Stimulated activated CD8-positive, alpha-beta memory T cell treated with anti-CD3 and anti-CD28 coated beads, Interleukin-4, amount 100 ng/mL, for 1 hour (primary cell): ENCODE data around the gene METTL1.
"Not testable (repeated sequence)": the region's sequence is repeated elsewhere in the genome, so short reads cannot be mapped to it uniquely, and the experiment has no call there.

Experiments used
- DNase-seq, 2 donors: peaks; one replicate each; pipeline ENCODE4 v3.0.0-alpha.2; 2020; ENCODE audit warnings: low read depth in 2 of 2, low spot score in 1 of 2

Gene METTL1

DNA sequence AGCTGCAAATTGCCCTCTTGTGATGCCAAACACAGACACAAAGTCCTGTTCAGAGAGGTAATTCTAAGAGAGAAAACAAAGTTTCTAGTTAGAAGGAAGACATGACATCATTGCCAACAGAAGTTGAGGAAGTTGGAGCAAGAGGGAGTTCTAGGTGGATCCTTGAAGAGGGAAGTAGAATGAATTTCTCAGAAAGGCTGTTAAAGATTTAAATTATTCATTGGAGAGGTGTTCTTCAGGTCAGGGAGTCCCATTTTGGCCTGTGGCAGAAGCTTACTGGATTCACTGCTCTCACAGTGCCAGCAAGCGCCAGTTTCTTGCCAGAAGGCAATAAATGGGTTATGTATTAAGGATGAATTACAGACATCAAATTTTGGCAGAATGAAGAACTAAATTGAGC, 26.0 kb upstream of the METTL1 start:
- no peak for DNase-seq

DNA sequence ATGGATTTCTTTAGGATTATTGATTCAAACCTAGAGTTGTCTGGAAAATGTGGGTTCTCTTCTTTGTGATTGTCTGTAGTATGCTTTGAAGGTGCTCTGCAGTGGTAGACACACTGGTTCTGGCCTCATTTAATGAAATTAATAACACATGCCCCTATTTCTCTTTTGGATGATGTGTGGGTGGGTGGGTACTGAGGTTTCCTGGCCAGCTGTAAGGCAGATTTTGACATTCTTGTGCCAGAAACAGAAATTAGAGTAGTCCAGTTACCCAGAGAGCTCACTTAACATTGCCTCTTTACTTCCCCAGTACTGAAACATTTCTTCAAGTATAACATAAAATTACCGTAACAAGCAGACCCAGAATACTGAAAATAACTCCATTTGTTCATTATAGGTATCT, 25.1 kb upstream of the METTL1 start:
- DNase-seq: no peak

DNA sequence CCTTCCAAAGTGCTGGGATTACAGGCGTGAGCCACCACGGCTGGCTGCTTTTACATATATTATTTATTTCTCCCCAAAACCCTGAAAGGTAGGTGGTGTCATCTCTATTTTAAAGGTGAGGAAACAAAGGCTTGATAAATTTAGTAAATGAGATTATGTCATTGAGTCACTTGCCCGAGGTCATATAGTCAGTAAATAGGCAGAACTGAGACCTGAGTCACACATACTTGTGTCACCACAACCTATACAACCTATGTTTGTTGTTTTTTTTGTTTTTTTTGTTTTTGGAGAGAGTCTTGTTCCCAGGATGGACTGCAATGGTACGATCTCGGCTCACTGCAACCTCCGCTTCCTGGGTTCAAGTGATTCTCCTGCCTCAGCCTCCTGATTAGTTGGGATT, 23.4 kb upstream of the METTL1 start:
- DNase-seq: no peak

DNA sequence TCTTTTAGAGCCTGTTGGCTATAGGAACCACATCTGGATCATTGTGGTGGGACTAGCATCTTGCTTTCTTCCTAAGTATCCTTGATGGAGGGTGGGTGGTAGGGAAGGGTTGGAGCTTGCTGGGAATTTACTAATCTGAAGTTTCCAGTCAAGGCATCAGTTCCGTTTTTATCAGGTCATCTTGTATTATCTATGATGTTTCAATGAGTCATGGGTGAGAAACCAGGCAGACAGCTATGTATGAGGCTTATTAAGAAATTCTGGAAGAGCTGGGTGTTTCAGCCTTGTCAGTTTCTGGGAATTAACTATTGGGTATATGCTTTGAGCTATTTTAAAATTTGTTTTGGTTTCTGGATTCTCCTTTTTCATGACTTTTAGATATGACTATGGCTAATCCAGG, 22.0 kb upstream of the METTL1 start:
- no peak for DNase-seq

DNA sequence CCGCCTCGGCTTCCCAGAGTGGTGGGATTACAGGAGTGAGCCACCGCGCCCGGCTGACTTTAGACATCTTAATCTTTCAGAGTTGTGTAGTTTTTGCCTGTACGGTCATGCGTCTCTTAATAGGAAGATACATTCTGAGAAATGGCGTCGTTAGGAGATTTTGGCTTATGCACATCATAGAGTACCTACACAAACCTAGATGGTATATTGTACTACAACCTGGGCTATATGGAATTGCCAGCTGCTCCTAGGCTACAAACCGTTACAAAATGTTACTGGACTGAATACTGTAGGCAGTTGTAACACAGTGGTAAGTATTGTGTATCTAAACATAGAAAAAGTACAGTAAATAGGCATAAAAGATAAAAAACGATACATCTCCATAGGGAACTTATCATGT, 12.0 kb upstream of the METTL1 start:
- DNase-seq: no peak

DNA sequence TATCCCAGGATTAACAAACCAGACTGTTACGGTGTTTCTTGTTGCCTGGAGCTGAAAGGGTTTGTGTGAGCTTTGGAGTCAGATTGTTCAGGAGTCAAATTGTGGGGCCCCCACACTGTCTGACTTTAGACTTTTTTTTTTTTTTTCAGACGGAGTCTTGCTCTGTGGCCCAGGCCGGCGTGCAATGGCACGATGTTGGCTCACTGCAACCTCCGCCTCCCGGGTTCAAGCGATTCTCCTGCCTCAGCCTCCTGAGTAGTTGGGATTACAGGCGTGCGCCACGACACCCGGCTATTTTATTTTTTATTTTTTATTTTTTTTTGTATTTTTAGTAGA, 11.5 kb upstream of the METTL1 start:
- DNase-seq: no peak

DNA sequence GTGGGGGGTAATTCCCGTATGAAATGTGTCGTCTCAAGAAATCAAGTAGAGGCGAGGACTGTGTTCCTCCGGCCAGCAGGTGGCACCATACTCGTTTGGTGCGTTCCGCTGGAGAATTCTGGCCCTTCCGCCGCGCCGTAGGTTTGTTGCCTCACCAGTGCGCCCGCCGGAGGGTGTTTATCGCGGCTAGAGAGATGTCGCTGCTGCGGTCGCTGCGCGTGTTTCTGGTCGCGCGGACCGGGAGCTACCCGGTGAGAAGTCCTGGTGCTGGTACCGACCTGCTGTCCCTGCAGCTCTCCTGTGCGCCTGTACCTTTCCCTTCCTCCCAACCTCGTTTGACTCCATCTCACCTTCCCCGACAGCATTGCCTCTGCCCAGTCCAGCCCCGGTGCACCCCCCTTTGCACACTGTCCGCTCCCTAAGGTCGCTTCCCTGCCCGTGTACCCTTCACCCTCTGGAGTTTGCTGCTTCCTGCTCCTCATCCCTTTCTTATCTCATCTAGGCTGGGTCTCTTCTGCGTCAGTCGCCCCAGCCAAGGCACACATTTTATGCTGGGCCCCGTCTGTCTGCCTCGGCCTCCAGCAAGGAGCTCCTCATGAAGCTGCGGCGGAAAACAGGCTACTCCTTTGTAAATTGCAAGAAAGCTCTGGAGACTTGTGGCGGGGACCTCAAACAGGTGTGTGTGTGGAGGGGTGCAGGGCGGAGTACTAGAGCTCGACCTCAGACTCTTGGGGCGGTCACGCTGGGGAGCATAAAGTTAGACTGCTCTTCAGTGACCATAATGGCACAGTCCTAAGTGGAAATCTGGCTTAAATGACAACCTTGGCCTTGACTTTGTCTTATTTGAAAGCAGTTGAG, 10.9 kb upstream of the METTL1 start, which contains the start of gene TSFM:
TSS of gene TSFM (plus strand) at position 180 of the 858 bp plus-strand sequence. CDS start at position 195, 15 bp downstream.
- peak; percentile 96 to 98 for DNase-seq

DNA sequence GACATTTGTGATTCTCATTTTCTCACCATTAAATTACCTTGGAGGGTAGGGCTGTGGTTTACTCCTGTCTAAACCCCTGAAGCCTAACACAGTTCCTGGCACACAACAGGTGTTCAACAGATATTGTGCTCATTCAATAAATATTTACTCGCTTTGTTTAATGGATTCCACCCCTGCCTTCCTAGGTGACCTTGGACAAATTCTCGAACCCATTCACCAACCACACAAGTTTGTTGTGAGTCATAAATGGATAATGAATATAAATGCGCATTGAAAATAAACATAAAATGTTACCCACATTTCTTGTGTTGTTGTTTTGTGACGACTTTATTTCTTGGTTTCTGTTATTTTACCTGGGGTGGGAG, 10.3 kb upstream of the METTL1 start:
- no peak for DNase-seq

DNA sequence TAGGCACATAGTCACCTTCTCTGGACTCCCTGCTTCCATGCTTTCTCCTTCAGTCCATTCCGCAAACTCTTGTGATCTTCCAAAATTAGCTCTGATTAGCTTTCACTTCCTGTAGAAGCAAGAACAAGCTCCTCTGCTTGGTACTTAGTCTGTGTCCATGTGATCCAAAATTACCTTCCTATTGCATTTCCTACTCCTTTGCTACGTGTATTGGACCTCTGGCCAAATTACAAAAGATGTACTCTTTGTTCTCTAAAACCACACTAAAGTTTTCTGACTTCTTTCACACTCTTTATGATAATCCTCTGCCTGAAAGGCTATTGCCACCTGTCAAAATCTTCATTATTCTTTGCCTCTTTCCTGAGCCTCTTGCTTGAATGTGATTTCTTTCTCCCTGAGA, 9.9 kb upstream of the METTL1 start:
- no peak for DNase-seq

DNA sequence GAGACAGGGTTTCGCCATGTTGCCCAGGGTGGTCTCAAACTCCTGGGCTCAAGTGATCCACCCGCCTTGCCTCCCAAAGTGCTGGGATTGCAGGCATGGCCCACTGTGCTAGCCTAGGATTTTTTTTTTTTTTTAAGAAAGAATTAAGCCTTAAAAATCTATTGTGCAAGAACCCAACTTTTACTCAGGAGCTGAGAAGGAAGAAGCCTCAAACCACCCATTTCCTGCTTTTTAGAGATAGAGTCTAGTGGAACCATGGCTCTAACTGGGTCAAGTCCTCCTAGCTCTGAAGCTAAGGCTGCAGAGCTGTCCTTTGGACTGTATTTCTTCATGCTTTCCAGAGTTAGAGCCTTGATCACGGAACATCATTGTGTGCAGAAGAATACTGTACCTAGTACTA, 9.3 kb upstream of the METTL1 start:
- DNase-seq: no peak

DNA sequence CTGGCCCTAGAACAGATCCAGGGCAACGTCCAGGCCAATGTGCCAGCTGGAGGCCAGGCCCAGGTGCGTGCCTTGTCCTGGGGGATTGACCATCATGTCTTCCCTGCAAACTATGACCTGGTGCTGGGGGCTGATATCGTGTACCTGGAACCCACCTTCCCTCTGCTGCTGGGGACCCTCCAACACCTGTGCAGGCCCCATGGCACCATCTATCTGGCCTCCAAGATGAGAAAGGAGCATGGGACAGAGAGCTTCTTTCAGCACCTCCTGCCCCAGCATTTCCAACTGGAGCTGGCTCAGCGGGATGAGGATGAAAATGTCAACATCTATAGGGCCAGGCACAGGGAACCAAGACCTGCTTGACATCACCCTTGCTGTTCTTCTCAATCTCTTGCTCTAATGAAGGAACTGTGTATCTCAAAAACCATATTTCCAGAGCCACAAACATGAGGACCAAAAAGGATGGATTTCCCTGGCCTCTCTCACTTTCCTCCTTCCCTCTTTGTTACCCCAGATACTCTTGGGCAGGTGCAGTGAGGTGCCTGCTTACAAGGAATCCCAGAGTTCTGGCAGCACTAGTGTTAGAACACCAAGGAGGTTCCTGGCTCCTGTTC, 8.5 kb upstream of the METTL1 start:
- no peak for DNase-seq

DNA sequence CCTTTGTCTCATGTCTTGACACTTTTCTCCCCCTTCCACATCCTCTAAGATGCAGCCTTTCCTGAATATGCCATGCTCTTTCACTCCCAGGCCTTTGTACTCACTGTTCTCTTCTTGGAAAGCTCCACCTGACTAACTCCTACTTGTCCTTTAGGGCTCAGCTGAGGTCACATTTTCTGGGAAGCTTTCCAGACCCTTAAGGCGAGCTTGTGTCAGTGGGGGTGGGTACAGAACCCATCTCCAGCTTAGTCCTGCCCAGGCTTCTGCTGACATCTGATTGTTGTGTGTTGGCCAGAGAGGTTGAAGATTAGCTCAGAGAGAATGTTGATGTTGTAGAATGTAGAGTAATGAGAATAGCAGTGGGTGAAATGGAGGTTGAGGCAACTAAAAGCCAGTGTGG, 7.8 kb upstream of the METTL1 start:
- no peak for DNase-seq

DNA sequence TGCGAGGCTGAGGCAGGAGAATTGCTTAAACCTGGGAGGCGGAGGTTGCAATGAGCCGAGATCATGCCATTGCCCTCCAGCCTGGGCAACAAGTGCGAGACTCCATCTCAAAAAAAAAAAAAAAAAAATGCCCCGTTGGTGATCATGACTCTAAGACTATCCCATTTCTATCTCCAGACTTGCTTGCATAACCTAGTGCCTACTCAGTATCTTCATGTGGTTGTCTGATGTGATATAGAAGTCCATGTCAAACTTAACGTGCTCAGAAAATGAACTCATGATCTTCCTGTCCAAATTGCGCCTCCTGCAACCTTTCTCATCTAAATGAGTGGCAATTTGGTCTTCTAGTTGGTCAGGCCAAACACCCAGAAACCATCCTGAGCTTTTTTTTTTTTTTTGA, 6.0 kb upstream of the METTL1 start:
- DNase-seq: no peak

DNA sequence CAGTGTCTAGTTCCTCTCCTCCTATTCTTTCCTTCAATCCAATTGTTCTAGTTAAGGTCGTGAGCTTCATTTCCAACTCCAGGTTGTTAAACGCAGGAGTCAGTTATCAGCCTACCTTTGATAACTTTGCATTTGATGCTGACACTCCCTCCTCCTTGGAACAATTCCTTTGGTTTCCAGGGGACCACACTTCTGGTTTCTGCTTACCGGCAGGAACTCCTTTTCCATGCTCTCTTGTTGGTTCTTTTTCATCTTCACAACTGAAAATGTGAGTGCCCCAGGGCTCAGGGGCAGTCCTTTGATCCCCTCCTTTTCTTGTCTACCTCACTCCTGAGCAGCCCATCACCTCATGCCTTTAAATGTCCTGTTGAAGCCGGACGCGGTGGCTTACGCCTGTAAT, 5.5 kb upstream of the METTL1 start:
- no peak for DNase-seq

DNA sequence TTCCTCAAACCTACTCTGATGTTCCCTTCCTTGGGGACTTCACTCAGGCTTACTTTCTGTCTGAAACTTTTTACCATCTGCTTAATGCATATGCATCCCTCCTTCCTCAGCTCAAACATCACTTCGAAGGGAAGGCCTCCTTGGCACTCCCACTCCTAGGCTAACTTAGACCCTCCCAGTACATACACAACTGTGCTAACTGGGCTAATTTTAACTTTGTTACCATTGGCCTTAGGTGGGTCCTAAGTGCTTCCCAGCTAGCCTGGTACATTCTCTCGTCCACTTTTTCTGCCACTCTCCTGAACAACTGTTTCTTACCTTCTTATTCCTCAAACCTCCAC, 4.3 kb upstream of the METTL1 start:
- no peak for DNase-seq

DNA sequence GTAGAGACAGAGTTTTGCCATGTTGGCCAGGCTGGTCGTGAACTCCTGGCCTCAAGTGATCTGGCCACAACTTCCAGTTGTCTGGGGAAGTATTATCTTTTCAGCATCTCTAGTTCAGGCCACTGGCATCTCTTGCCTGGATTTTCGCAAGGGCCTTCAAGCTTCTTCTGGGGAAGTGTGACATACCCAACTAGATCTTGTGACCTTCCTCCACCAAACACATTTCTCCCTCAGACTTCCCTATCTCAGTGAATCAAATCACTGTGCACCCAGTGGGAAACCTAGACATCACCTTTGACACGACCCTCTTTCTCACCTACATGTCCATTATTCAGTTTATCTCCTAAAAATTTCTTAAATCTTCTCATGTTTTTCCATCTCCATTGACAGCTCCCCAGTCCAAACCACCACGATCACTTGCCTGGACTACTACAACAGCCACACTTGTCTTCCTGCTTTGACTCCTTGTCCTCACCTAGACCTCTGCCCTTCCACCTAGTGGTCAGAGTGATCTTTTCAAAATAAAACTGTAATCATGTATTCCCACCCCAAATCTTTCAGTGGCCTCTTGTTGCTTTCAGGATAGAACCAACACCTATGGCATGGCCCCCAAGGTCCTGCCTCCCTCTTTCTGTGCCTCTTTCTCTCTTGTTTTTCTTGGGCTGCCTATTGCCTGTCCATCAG, 3.8 kb upstream of the METTL1 start:
- no peak for DNase-seq

DNA sequence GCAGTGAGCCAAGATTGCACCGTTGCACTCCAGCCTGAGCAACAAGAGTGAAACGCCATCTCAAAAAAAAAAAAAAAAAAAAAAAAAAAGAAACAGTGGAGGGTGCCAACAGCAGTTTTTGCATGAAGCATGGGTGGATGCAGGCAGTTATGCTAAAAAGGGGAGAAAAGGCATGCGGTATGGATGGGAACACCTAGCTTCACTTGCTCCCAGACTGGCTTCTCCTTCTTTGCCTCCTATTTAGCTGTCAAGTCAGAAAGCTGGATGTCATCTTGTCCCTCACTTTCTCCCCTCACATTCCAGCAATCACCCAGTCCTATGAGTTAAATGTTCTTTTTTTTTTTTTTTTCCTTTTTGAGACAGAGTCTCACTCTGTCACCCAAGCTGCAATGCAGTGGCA, 3.1 kb upstream of the METTL1 start:
- DNase-seq: no peak

DNA sequence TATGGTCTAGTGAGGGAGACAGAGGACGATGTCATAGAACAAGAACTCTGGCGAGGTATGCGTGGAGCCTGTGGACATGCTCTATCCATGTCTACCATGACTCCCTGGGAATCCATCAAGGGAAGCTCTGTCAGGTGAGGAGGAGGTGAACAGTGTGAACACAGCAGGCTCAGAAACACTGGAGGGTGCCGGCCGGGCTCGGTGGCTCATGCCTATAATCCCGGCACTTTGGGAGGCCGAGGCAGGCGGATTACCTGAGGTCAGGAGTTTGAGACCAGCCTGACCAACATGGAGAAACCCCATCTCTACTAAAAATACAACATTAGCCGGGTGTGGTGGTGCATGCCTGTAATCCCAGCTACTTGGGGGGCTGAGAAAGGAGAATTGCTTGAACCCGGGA, 2.7 kb upstream of the METTL1 start:
- not testable (repeated sequence) for DNase-seq

DNA sequence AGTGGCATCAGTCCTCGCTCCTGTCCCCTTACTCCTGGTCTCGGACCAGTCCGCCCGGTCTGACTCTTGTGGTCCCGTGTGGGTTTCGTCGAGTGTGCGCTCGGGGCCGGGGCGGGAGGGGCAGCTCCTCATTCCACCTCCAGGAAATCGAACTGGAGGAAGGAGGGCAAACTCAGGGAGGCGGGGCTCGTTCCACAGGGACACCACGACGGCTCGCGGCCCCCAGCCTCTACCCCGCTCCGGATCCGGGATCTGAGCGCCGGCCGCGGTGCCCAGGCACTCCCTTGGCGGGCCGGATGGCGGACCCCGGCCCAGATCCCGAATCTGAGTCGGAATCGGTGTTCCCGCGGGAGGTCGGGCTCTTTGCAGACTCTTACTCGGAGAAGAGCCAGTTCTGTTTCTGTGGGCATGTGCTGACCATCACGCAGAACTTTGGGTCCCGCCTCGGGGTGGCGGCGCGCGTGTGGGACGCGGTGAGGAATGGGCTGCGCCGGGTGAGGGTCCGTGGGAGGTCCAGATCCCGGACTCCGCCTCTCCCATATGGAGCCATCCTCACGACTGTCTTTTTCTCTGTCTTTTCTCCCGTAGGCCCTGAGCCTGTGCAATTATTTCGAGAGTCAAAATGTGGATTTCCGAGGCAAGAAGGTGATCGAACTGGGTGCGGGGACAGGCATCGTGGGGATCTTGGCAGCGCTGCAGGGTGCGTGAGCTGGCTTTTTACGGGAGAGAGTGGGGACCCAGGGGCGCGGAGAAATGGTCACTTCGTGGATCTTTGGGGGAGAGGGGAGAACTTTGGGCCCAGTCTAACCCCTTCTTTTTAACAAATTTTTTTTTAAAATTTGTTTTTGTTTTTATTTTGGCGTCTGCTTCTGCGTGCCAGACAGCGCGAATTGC, 771 bp upstream of the METTL1 start, which contains the start of gene EEF1AKMT3:
TSS of gene EEF1AKMT3 (plus strand) at position 186 of the 894 bp plus-strand sequence. CDS start at position 297, 111 bp downstream.
- DNase-seq: no peak

DNA sequence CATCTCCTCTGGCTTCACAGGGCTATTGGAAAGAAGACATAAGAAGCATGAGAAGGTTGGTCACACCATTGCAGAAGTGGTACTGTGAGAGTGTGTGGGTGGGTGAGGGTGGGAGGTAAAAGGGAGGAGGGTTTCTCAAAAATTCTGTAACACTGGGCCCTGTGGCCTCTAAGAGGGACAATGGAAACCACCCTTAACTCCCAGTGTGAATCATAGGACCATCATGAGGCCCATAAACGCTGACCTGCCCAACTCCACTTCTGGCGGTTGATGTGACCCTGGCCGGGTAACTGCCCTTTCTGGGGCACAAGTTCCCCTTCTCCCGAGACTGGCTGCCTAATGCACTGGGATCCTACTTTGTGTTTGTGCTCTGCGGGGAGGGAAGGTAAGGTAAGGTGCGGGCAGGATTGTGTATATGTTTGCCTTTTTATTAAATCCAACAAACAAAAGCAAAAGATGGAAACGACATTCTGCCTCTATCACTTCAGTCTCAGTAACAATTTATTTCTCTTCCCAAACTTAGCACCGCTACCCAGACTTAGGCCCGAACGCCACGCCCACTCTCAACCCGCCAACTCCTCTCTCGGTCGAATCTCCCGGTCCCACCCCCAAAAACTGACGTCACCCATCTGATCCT, 551 bp downstream of the METTL1 start:
- DNase-seq: peak in 1 of 2 donors; percentile 62

DNA sequence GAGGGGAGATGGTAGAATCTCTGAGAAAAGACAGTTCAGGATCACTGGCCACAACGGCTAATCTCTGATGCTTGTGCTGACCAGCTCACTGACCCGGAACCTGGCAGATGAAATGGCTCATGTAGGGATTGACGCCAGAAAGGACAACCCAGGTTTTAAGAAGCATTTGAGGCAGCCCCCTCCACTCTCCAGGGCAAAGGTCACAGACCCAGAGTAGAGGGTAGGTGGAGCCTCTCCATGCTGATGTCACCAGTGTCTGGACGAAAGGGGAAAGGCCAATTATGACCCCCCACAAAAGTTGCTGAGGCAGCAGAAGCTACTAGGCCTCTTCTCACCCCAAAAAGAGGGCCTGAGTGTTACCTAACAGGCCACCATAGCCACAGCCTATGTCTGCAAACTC, 1.2 kb downstream of the METTL1 start:
- DNase-seq: no peak
